HEK293T (cell line): ENCODE results near the gene ING3.

Experiments used
- ARNT ChIP-seq: fragments of 450-650 bp; IDR thresholded peaks from 2 replicates; pipeline ENCODE4 v1.6.1; 2017; ENCODE audit warnings: mild to moderate bottlenecking
- BHLHE40 ChIP-seq: fragments of 450-650 bp; IDR thresholded peaks from 2 replicates; pipeline ENCODE4 v1.6.1; 2016; ENCODE audit warnings: mild to moderate bottlenecking, moderate library complexity, borderline replicate concordance
- CTBP1 ChIP-seq: fragments of 450-650 bp; IDR thresholded peaks from 2 replicates; pipeline ENCODE4 v1.6.1; 2016; ENCODE audit warnings: borderline replicate concordance
- ELF4 ChIP-seq: fragments of 450-650 bp; IDR thresholded peaks from 2 replicates; pipeline ENCODE4 v1.6.1; 2017; ENCODE audit warnings: antibody characterized with exemption
- FOXA1 ChIP-seq: fragments of 450-650 bp; IDR thresholded peaks from 2 replicates; pipeline ENCODE4 v1.6.1; 2016; ENCODE audit warnings: mild to moderate bottlenecking
- FOXK2 ChIP-seq: fragments of 450-650 bp; IDR thresholded peaks from 2 replicates; pipeline ENCODE4 v1.6.1; 2016; ENCODE audit warnings: mild to moderate bottlenecking
- FOXM1 ChIP-seq: fragments of 450-650 bp; IDR thresholded peaks from 2 replicates; pipeline ENCODE4 v1.6.1; 2017; ENCODE audit warnings: mild to moderate bottlenecking, borderline replicate concordance
- HDGF ChIP-seq: fragments of 450-650 bp; IDR thresholded peaks from 2 replicates; pipeline ENCODE4 v1.6.1; 2017; ENCODE audit warnings: antibody characterized with exemption, borderline replicate concordance
- LEF1 ChIP-seq: fragments of 450-650 bp; IDR thresholded peaks from 2 replicates; pipeline ENCODE4 v1.6.1; 2017; ENCODE audit warnings: mild to moderate bottlenecking, borderline replicate concordance
- NFRKB ChIP-seq: fragments of 450-650 bp; IDR thresholded peaks from 2 replicates; pipeline ENCODE4 v1.6.1; 2016; ENCODE audit warnings: mild to moderate bottlenecking, moderate library complexity
- PKNOX1 ChIP-seq: fragments of 450-650 bp; IDR thresholded peaks from 2 replicates; pipeline ENCODE4 v1.6.1; 2016
- SP1 ChIP-seq: fragments of 450-650 bp; IDR thresholded peaks from 2 replicates; pipeline ENCODE4 v1.6.1; 2017
- SUZ12 ChIP-seq: fragments of 450-650 bp; IDR thresholded peaks from 2 replicates; pipeline ENCODE4 v1.6.1; 2016; ENCODE audit warnings: mild to moderate bottlenecking
- ZNF384 ChIP-seq: fragments of 450-650 bp; IDR thresholded peaks from 2 replicates; pipeline ENCODE4 v1.6.1; 2016

DNA sequence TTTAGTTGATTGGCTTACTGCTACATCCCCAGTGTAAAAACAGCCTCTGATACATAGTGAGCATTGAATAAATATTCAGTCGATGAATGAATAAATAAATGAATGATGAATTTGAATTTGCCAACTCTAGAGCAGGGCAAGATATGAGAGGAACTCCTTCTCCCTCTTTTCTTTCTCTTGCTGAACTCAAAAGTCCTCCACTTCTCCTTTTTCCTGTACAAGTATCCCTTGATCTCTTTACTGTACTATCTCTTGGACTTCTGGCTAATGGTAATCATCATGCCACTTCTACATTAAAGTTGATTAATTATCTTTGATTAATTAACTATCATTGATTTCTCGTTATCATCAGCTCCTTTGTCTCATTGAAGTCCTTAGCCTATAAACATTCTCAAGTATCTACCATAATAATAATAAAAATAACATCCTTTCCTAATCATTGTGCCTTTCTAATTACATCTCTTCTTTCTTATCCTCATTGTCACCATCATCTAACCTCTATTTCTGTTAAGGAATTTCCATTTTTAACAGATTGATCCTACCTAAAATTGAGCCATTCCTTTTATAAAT, 48.5 kb downstream of the ING3 start:
- TF ChIP-seq ELF4 (no peak), SUZ12 (no peak), CTBP1 (no peak), LEF1 (no peak), FOXK2 (no peak), NFRKB (no peak), BHLHE40 (no peak), PKNOX1 (no peak), HDGF (no peak), ZNF384 (no peak), FOXA1 (no peak), SP1 (no peak), FOXM1 (no peak), ARNT (no peak)
